ENCODE results near the gene CLEC7A.

The CLEC7A gene

GRCh38 chr12:10094646-10095395, 35.2 kb downstream of the CLEC7A start:
- no peak for DNase-seq (ENCODE audit: low read depth)

DNA sequence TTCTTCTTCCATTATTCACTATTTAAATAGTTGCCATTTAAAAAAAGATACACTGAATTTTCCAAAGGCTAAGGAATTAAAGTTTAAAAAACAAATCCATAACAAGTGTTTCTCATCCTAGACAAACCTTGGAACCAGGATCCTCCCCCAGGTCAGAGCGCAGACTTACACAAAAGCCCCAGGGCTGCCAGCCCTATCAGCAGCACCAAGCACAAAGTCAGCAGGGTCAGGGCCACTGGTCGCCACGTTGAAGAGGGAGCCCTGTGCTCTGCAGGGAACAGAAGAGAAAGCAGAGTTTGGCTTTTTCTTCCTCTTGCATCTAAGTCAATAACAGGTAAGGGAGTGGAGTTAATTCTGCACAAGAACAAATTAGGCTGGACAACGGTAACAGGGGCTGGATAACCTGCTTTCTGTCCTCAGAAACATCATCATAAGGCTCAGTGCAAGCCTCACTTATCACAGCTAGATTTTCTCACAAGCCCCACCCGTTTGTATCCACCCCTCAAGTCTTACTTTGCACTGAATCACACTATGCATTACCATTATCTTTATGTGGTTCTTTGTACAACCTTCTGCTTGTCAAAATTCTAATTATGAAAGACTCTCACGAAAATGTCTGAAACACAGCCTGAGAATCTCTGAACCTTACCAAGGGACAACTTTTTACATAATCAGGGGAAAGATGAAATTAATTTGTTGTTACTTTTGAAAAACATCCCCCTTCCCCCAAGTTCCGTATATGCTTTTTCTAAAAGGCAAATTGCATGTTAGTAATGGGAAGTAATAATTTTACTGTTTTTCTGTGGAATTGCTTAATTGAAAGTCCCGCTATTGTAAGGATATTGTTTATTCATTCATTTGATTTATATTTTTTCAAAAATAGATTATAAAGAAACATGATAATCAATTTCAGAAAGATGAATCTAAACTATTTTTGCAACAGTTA, 40.8 kb downstream of the CLEC7A start:
- no peak for DNase-seq (ENCODE audit: low read depth)

- no peak for DNase-seq (ENCODE audit: low read depth)
Measured at GRCh38 chr12:10088031-10088430, 42.0 kb downstream of the CLEC7A start.

- DNase-seq (ENCODE audit: low read depth): no peak
Measured at GRCh38 chr12:10086387-10086786, 43.6 kb downstream of the CLEC7A start.

GRCh38 chr12:10084733-10085132, 45.3 kb downstream of the CLEC7A start:
- no peak for DNase-seq (ENCODE audit: low read depth)

GRCh38 chr12:10082117-10082874, 47.7 kb downstream of the CLEC7A start:
- DNase-seq (ENCODE audit: low read depth): no peak

GRCh38 chr12:10075451-10075850, 54.5 kb downstream of the CLEC7A start:
- DNase-seq (ENCODE audit: low read depth): no peak

- no peak for DNase-seq (ENCODE audit: low read depth)
Measured at GRCh38 chr12:10073261-10073660, 56.7 kb downstream of the CLEC7A start.

GRCh38 chr12:10072131-10072530, 57.9 kb downstream of the CLEC7A start:
- DNase-seq (ENCODE audit: low read depth): no peak

DNA sequence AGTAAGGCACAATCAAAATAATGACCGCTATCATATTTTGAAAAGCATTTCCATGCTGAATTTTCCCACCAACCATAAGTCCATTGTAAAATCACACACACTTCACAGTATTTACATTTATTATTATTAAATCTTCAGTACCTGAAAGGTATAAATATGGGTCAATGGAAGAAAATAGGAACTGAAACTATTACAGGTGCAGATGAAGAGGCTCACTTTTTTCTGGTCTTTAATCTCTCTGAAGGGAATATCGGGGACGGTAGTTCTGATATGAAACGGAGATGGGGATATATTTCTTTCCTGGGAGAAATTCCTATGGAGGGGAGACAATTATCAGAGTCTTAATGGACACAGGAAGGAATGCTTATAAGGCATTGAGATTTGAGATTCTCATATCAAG, 59.6 kb downstream of the CLEC7A start:
- DNase-seq (ENCODE audit: low read depth): no peak

DNA sequence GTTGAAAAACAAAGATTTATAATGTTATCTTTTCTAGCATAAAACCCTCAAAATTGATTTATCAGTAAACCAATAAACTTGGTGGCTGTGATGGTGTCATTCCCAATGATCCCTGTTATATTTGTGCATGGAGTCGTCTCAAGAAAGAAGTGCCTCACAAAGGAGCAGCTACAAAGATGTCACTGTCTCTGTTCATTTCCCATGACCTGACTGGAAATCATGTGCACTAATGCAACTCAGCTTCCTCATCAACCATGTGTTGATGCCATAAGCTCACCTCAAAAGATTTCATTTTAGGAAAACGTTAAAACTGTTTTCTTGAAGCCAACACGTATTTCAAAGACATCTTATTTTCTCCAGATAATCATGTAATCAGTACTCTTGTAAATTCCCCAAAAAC, 60.0 kb downstream of the CLEC7A start:
- DNase-seq (ENCODE audit: low read depth): no peak

DNA sequence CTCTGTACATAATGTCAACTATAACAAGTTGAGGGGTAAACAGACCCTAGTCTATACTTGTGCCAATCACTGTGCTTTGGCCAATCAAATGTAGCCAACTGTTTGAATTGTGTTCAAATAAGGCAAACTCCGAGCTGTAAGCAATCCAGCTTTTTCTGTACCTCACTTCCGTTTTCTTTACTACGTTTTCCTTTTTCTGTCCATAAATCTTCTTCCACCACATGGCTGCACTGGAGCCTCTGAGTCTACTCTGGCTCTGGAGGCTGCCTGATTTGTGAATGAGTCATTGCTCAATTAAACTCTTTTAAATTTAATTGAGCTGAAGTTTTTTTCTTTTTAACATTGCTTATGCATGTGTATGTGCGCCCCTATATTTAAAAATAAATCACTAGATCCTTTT, 60.9 kb downstream of the CLEC7A start:
- no peak for DNase-seq (ENCODE audit: low read depth)

DNA sequence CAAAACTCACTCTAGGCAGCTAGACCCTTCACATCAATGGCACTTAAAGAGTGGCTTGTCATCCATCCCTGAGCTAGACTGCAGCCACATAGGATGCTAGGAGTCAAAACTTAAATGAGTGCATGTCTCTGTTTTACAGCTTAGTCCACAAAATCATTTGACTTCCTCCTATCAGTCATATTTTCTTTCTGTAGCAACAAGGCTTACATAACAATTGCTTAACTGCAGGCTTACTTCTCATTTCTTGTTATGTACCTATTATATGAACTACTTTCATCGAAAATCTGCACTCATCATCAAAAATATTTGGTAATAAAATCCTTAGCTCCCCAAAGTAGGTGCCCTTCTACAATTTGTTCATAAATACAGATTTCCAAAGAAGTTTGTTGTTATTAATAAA, 61.4 kb downstream of the CLEC7A start:
- no peak for DNase-seq (ENCODE audit: low read depth)

DNA sequence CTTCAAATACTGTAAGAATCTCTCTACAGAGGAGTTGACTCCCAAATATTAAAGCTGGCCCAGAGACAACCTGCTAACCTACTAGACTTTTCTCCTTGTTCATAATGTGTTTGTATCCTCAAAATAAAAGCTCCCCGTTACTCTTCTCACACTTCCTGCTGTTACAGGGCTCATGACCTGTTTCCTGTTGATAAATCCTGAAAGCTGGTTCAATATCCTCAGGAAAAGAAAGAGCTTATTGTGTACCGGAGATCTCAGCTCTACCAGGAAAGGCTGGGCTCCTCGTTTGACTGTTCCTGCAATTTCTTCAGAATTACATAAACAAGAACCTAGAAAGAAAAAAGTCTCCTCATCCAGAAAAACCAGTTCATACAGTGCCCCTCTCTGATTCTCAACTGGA, 62.1 kb downstream of the CLEC7A start:
- no peak for DNase-seq (ENCODE audit: low read depth)

GRCh38 chr12:10067264-10067663, 62.7 kb downstream of the CLEC7A start:
- no peak for DNase-seq (ENCODE audit: low read depth)

Measured in activated T-helper 1 cell treated with Interleukin-2 at 50 U/mL for 16 hours (primary cell).